SKM-1 (cell line): Measurements from ENCODE around the gene THOC5.
"Not testable (repeated sequence)": the region's sequence is repeated elsewhere in the genome, so short reads cannot be mapped to it uniquely, and the experiment has no call there.

Experiments
- DNase-seq: peaks from one replicate; lab custom pipeline; 2025; ENCODE audit not compliant: unreplicated experiment; lab: John Stamatoyannopoulos, UW

Gene THOC5

GRCh38 chr22:29563652-29564460, 10.3 kb upstream of the THOC5 start:
- no peak for DNase-seq

GRCh38 chr22:29559853-29560252, 6.3 kb upstream of the THOC5 start:
- no peak for DNase-seq

- DNase-seq: no peak
These were observed 5.5 kb upstream of the THOC5 start for GRCh38 chr22:29559030-29559429.

GRCh38 chr22:29555065-29555644, 1.6 kb upstream of the THOC5 start:
- DNase-seq: no peak

- DNase-seq: not testable (repeated sequence)
These were observed 1.2 kb downstream of the THOC5 start for GRCh38 chr22:29552357-29552756.

- DNase-seq: no peak
These were observed 3.6 kb downstream of the THOC5 start for GRCh38 chr22:29550005-29550404.

- not testable (repeated sequence) for DNase-seq
These were observed 8.5 kb downstream of the THOC5 start for GRCh38 chr22:29545045-29545444.

- peak; percentile 11 for DNase-seq
These were observed 11.7 kb downstream of the THOC5 start for GRCh38 chr22:29541845-29542244.

GRCh38 chr22:29539105-29539504, 14.5 kb downstream of the THOC5 start:
- no peak for DNase-seq

GRCh38 chr22:29536411-29536810, 17.1 kb downstream of the THOC5 start:
- DNase-seq: no peak

GRCh38 chr22:29531419-29531818, 22.1 kb downstream of the THOC5 start:
- no peak for DNase-seq

- DNase-seq: no peak
These were observed 22.8 kb downstream of the THOC5 start for GRCh38 chr22:29530716-29531115.

- DNase-seq: no peak
These were observed 25.4 kb downstream of the THOC5 start for GRCh38 chr22:29528144-29528543.

- no peak for DNase-seq
These were observed 28.9 kb downstream of the THOC5 start for GRCh38 chr22:29524442-29525191.

- DNase-seq: no peak
These were observed 29.8 kb downstream of the THOC5 start for GRCh38 chr22:29523761-29524160.

- DNase-seq: no peak
These were observed 32.0 kb downstream of the THOC5 start for GRCh38 chr22:29521526-29521925.

GRCh38 chr22:29520851-29521250, 32.7 kb downstream of the THOC5 start:
- DNase-seq: no peak

- no peak for DNase-seq
These were observed 33.6 kb downstream of the THOC5 start for GRCh38 chr22:29519996-29520395.

GRCh38 chr22:29518427-29518826, 35.1 kb downstream of the THOC5 start:
- DNase-seq: no peak

- no peak for DNase-seq
These were observed 36.2 kb downstream of the THOC5 start for GRCh38 chr22:29517215-29517908.

GRCh38 chr22:29512031-29512430, 41.5 kb downstream of the THOC5 start:
- no peak for DNase-seq
